Neural cell (in vitro differentiated cells): ENCODE measurements around the gene RGS6. TPM values are rescaled to one million over a fixed set of nuclear protein-coding genes. Genes with fewer than 3 reads are reported as not detected.

Experiments
- H2AFZ ChIP-seq: fragments of 200-600, 300-800 bp; sonication (generic), shearing (Covaris generic); 2 replicates; pipeline ENCODE4 v1.6.0; 2014; ENCODE audit warnings: low read depth, mild to moderate bottlenecking, antibody characterized with exemption, low read length, moderate library complexity
- H3F3A ChIP-seq: fragments of 200-600 bp; shearing (Covaris generic); 2 replicates; pipeline ENCODE4 v1.6.1; 2016; ENCODE audit warnings: mild to moderate bottlenecking, moderate library complexity, mixed read lengths, antibody characterized with exemption, low read length; ENCODE audit not compliant: insufficient read depth, poor library complexity, severe bottlenecking
- H3K27ac ChIP-seq: fragments of 200-600, 300-800 bp; sonication (generic), shearing (Covaris generic); 2 replicates; pipeline ENCODE4 v1.5.1; 2014; ENCODE audit warnings: mild to moderate bottlenecking, low read length, moderate library complexity
- H3K27me3 ChIP-seq: fragments of 300-800, 200-600 bp; sonication (generic), shearing (Covaris generic); 2 replicates; pipeline ENCODE4 v1.6.0; 2014; ENCODE audit warnings: mild to moderate bottlenecking, low read depth, low read length, moderate library complexity; ENCODE audit not compliant: insufficient read depth
- H3K36me3 ChIP-seq: fragments of 300-800, 200-600 bp; sonication (generic), shearing (Covaris generic); 2 replicates; pipeline ENCODE4 v1.5.1; 2014; ENCODE audit warnings: mild to moderate bottlenecking, antibody characterized with exemption, low read length, moderate library complexity; ENCODE audit not compliant: insufficient read depth
- H3K4me2 ChIP-seq: fragments of 300-800, 200-600 bp; sonication (generic), shearing (Covaris generic); 2 replicates; pipeline ENCODE4 v1.6.0; 2014; ENCODE audit warnings: mild to moderate bottlenecking, low read length
- H3K4me3 ChIP-seq: fragments of 300-800, 200-600 bp; sonication (generic), shearing (Covaris generic); 2 replicates; pipeline ENCODE4 v1.5.1; 2014; ENCODE audit warnings: mild to moderate bottlenecking, low read length, moderate library complexity
- H3K79me2 ChIP-seq: fragments of 200-600 bp; shearing (Covaris generic); replicated peaks from 2 replicates; pipeline ENCODE4 v1.6.0; 2014; ENCODE audit warnings: mild to moderate bottlenecking, low read length, moderate library complexity; ENCODE audit not compliant: insufficient read depth
- H3K9ac ChIP-seq: fragments of 300-800, 200-600 bp; sonication (generic), shearing (Covaris generic); 2 replicates; pipeline ENCODE4 v1.6.1; 2016; ENCODE audit warnings: mild to moderate bottlenecking, low read length, mixed read lengths
- H3K9me2 ChIP-seq: fragments of 200-600 bp; shearing (Covaris generic); 2 replicates; pipeline ENCODE4 v1.6.1; 2016; ENCODE audit warnings: mild to moderate bottlenecking, low read length, mixed read lengths; ENCODE audit not compliant: insufficient read depth
- H3K9me3 ChIP-seq: fragments of 200-600, 300-800 bp; sonication (generic), shearing (Covaris generic); 2 replicates; pipeline ENCODE4 v1.6.1; 2016; ENCODE audit warnings: mild to moderate bottlenecking, mixed run types, low read length, moderate library complexity, mixed read lengths
- H4K20me1 ChIP-seq: fragments of 200-600 bp; shearing (Covaris generic); 2 replicates; pipeline ENCODE4 v1.6.1; 2016; ENCODE audit warnings: mild to moderate bottlenecking, mixed run types; ENCODE audit not compliant: insufficient read depth
- EP300 ChIP-seq: fragments of 450-650 bp; conservative IDR thresholded peaks from 2 replicates; pipeline ENCODE4 v1.6.1; 2014; ENCODE audit warnings: antibody characterized with exemption, mild to moderate bottlenecking, moderate library complexity; ENCODE audit not compliant: poor library complexity, severe bottlenecking
- MXI1 ChIP-seq: fragments of 450-650 bp; conservative IDR thresholded peaks from 2 replicates; pipeline ENCODE4 v1.6.1; 2014; ENCODE audit warnings: antibody characterized with exemption, mild to moderate bottlenecking; ENCODE audit not compliant: poor library complexity, severe bottlenecking
- POLR2AphosphoS5 ChIP-seq: IDR thresholded peaks from 2 replicates; pipeline ENCODE4 v1.6.1; 2012
- RAD21 ChIP-seq: fragments of 450-650 bp; conservative IDR thresholded peaks from 2 replicates; pipeline ENCODE4 v1.6.1; 2014; ENCODE audit warnings: antibody characterized with exemption, mild to moderate bottlenecking, moderate library complexity
- SMC3 ChIP-seq: fragments of 450-650 bp; conservative IDR thresholded peaks from 2 replicates; pipeline ENCODE4 v1.6.1; 2014; ENCODE audit warnings: antibody characterized with exemption, mild to moderate bottlenecking, moderate library complexity; ENCODE audit not compliant: poor library complexity
- TAF1 ChIP-seq: IDR thresholded peaks from 2 replicates; pipeline ENCODE4 v1.6.1; 2012; ENCODE audit warnings: low read depth
- polyA plus RNA-seq: library from polyadenylated mRNA; depleted of rRNA; stranded (reverse); fragments of >200 nt; gene quantifications from 2 replicates; pipeline ENCODE4 v1.2.3, GENCODE V29; 2014
- TF ChIP-seq, protein P1 (sequence below): IDR thresholded peaks from 2 replicates; pipeline ENCODE4 v1.6.1; 2012; ENCODE audit warnings: borderline replicate concordance
- TF ChIP-seq, protein P2 (sequence below): fragments of 450-650 bp; IDR thresholded peaks from 2 replicates; pipeline ENCODE4 v1.5.1; 2014; ENCODE audit warnings: antibody characterized with exemption, mild to moderate bottlenecking, moderate library complexity; ENCODE audit not compliant: poor library complexity, severe bottlenecking

The RGS6 gene
- polyA plus RNA-seq, 1 donor from 2014 or later, result 7.3 TPM

GRCh38 chr14:72433511-72433910 lies 501.3 kb downstream of the RGS6 start:
- H3K9me3 ChIP-seq, result no peaks in the 10 kb centered on the region
- H3K4me3 ChIP-seq, result no peak overlapping the region
- no peaks in the 10 kb centered on the region for H4K20me1 ChIP-seq
- H3K4me2 ChIP-seq, result no peak overlapping the region
- no peaks in the 10 kb centered on the region for H3K27me3 ChIP-seq
- no peaks in the 10 kb centered on the region for H3K79me2 ChIP-seq
- no peak overlapping the region for H3K27ac ChIP-seq
- no peak overlapping the region for H2AFZ ChIP-seq
- H3K9me2 ChIP-seq, result no peaks in the 10 kb centered on the region
- H3F3A ChIP-seq, result no peaks in the 10 kb centered on the region
- H3K36me3 ChIP-seq, result no peaks in the 10 kb centered on the region
- H3K9ac ChIP-seq, result no peak overlapping the region
- TF ChIP-seq EP300, result no peak
- no peak for TF ChIP-seq MXI1
- TF ChIP-seq, protein P1, sequence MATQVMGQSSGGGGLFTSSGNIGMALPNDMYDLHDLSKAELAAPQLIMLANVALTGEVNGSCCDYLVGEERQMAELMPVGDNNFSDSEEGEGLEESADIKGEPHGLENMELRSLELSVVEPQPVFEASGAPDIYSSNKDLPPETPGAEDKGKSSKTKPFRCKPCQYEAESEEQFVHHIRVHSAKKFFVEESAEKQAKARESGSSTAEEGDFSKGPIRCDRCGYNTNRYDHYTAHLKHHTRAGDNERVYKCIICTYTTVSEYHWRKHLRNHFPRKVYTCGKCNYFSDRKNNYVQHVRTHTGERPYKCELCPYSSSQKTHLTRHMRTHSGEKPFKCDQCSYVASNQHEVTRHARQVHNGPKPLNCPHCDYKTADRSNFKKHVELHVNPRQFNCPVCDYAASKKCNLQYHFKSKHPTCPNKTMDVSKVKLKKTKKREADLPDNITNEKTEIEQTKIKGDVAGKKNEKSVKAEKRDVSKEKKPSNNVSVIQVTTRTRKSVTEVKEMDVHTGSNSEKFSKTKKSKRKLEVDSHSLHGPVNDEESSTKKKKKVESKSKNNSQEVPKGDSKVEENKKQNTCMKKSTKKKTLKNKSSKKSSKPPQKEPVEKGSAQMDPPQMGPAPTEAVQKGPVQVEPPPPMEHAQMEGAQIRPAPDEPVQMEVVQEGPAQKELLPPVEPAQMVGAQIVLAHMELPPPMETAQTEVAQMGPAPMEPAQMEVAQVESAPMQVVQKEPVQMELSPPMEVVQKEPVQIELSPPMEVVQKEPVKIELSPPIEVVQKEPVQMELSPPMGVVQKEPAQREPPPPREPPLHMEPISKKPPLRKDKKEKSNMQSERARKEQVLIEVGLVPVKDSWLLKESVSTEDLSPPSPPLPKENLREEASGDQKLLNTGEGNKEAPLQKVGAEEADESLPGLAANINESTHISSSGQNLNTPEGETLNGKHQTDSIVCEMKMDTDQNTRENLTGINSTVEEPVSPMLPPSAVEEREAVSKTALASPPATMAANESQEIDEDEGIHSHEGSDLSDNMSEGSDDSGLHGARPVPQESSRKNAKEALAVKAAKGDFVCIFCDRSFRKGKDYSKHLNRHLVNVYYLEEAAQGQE, result no peak
- TF ChIP-seq SMC3, result no peak
- TF ChIP-seq, protein P2, sequence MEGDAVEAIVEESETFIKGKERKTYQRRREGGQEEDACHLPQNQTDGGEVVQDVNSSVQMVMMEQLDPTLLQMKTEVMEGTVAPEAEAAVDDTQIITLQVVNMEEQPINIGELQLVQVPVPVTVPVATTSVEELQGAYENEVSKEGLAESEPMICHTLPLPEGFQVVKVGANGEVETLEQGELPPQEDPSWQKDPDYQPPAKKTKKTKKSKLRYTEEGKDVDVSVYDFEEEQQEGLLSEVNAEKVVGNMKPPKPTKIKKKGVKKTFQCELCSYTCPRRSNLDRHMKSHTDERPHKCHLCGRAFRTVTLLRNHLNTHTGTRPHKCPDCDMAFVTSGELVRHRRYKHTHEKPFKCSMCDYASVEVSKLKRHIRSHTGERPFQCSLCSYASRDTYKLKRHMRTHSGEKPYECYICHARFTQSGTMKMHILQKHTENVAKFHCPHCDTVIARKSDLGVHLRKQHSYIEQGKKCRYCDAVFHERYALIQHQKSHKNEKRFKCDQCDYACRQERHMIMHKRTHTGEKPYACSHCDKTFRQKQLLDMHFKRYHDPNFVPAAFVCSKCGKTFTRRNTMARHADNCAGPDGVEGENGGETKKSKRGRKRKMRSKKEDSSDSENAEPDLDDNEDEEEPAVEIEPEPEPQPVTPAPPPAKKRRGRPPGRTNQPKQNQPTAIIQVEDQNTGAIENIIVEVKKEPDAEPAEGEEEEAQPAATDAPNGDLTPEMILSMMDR, result no peak
- TF ChIP-seq POLR2AphosphoS5, result no peak

GRCh38 chr14:72434856-72435255 lies 502.6 kb downstream of the RGS6 start:
- Histone ChIP-seq H3K79me2 (no peaks in the 10 kb centered on the region), H3K9me2 (no peaks in the 10 kb centered on the region), H3K4me2 (no peak overlapping the region)

More at GRCh38 chr14:72434856-72435255, 502.6 kb downstream of the RGS6 start:
- H3K9ac ChIP-seq, result no peak overlapping the region
- no peaks in the 10 kb centered on the region for H3K27me3 ChIP-seq
- no peak overlapping the region for H3K4me3 ChIP-seq
- no peaks in the 10 kb centered on the region for H3K36me3 ChIP-seq
- TF ChIP-seq, protein P2, result no peak
- no peak for TF ChIP-seq TAF1
- TF ChIP-seq RAD21, result no peak
- TF ChIP-seq, protein P1, result no peak
- TF ChIP-seq MXI1, result no peak
- no peak for TF ChIP-seq POLR2AphosphoS5
- no peaks in the 10 kb centered on the region for H3K9me3 ChIP-seq
- H4K20me1 ChIP-seq, result no peaks in the 10 kb centered on the region
- H2AFZ ChIP-seq, result no peak overlapping the region
- no peak overlapping the region for H3K27ac ChIP-seq
- no peaks in the 10 kb centered on the region for H3F3A ChIP-seq
